BLaER1 (cell line): Measurements from ENCODE around the gene RGS9.

Experiments used
- H3K27ac ChIP-seq: shearing (Covaris generic); formaldehyde crosslinking; 2 replicates; pipeline ENCODE4 v1.8.1; 2022
- H3K27me3 ChIP-seq: shearing (Covaris generic); formaldehyde crosslinking; 2 replicates; pipeline ENCODE4 v1.8.1; 2022
- H3K36me3 ChIP-seq: shearing (Covaris generic); formaldehyde crosslinking; 2 replicates; pipeline ENCODE4 v1.8.1; 2022
- H3K4me1 ChIP-seq: shearing (Covaris generic); formaldehyde crosslinking; 2 replicates; pipeline ENCODE4 v1.8.1; 2022
- H3K4me2 ChIP-seq: shearing (Covaris generic); formaldehyde crosslinking; 2 replicates; pipeline ENCODE4 v1.8.1; 2022
- H3K4me3 ChIP-seq: shearing (Covaris generic); formaldehyde crosslinking; 2 replicates; pipeline ENCODE4 v1.8.1; 2022
- H3K9ac ChIP-seq: shearing (Covaris generic); formaldehyde crosslinking; 2 replicates; pipeline ENCODE4 v1.8.1; 2022
- H3K9me3 ChIP-seq: shearing (Covaris generic); formaldehyde crosslinking; 2 replicates; pipeline ENCODE4 v1.8.1; 2022
- H4K20me1 ChIP-seq: shearing (Covaris generic); formaldehyde crosslinking; 2 replicates; pipeline ENCODE4 v1.8.1; 2022
- Cebpa-rat ChIP-seq: shearing (Covaris generic); IDR thresholded peaks from 2 replicates; pipeline ENCODE4 v1.8.1; 2022

Gene RGS9

GRCh38 chr17:65249774-65250173, 112.6 kb downstream of the RGS9 start:
- no peak for TF ChIP-seq Cebpa-rat

GRCh38 chr17:65254166-65254565, 117.0 kb downstream of the RGS9 start:
- H3K4me2 ChIP-seq: no peak overlapping the region
- H3K9ac ChIP-seq: no peak overlapping the region
- H3K4me3 ChIP-seq: no peak overlapping the region
- no peak overlapping the region for H3K27ac ChIP-seq
- no peaks in the 10 kb centered on the region for H3K4me1 ChIP-seq
- H3K9me3 ChIP-seq: peaks cover 10% of the 10 kb centered on the region; the same call in 1 of the 2 replicates
- H3K36me3 ChIP-seq: no peaks in the 10 kb centered on the region
- H4K20me1 ChIP-seq: no peaks in the 10 kb centered on the region
- H3K27me3 ChIP-seq: no peaks in the 10 kb centered on the region
- TF ChIP-seq Cebpa-rat: no peak

More at GRCh38 chr17:65249774-65250173, 112.6 kb downstream of the RGS9 start:
- H4K20me1 ChIP-seq: no peaks in the 10 kb centered on the region
- no peaks in the 10 kb centered on the region for H3K36me3 ChIP-seq
- H3K4me2 ChIP-seq: no peak overlapping the region
- no peaks in the 10 kb centered on the region for H3K9me3 ChIP-seq
- H3K4me1 ChIP-seq: no peaks in the 10 kb centered on the region
- H3K9ac ChIP-seq: no peak overlapping the region
- H3K27ac ChIP-seq: no peak overlapping the region
- H3K27me3 ChIP-seq: no peaks in the 10 kb centered on the region
- no peak overlapping the region for H3K4me3 ChIP-seq

DNA sequence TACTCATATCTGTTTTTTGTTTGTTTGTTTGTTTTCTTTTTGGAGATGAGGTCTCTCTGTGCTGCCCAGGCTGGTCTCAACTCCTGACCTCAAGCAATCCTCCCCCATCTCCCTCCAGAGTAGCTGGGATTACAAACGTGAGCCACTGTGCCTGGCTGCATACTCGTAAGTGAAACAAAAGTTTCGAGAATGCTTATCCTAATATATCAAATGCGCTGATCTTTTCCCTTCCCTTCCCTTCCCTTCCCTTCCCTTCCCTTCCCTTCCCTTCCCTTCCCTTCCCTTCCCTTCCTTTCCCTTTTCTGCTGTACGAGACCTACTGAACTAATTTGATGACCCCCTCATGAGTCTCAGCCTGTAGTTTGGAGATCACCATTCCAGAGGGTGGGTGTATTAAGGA, 122.1 kb downstream of the RGS9 start:
- Histone ChIP-seq H3K4me2 (no peak overlapping the region), H3K27ac (no peak overlapping the region), H3K9ac (no peak overlapping the region), H3K27me3 (no peaks in the 10 kb centered on the region), H3K36me3 (no peaks in the 10 kb centered on the region), H4K20me1 (no peaks in the 10 kb centered on the region), H3K9me3 (peaks cover 10% of the 10 kb centered on the region; the same call in 1 of the 2 replicates), H3K4me1 (peaks cover 14% of the 10 kb centered on the region), H3K4me3 (no peak overlapping the region)
- TF ChIP-seq Cebpa-rat: no peak

- H3K36me3 ChIP-seq: no peaks in the 10 kb centered on the region
Observed at GRCh38 chr17:65259696-65260485, 122.7 kb downstream of the RGS9 start.

DNA sequence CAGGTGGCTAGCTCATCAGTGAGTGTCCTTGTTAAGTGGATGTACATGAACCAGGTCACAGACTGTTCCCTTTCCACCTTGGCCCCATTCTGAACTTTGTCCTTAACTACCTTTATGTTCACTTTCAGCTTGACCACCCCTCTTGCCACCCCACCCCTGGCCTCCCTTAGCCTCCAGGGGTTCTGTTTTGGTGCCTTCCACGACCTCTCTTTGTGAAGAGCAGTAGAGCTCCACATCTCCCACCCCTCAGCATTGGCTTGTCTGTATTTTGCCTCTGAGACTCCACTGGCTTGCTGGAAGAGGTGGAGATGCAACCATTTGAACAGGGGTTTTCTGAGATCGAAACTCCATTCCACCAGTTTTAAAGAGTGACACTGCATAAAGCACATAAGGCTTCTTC, 123.5 kb downstream of the RGS9 start:
- H3K36me3 ChIP-seq: no peaks in the 10 kb centered on the region
- no peaks in the 10 kb centered on the region for H4K20me1 ChIP-seq
- peaks cover 20% of the 10 kb centered on the region for H3K4me1 ChIP-seq
- no peak overlapping the region for H3K4me2 ChIP-seq
- H3K4me3 ChIP-seq: no peak overlapping the region
- H3K9ac ChIP-seq: no peak overlapping the region
- peaks cover 9% of the 10 kb centered on the region; the same call in 1 of the 2 replicates for H3K9me3 ChIP-seq
- H3K27me3 ChIP-seq: no peaks in the 10 kb centered on the region
- no peak overlapping the region for H3K27ac ChIP-seq
- no peak for TF ChIP-seq Cebpa-rat

More at GRCh38 chr17:65259696-65260485, 122.7 kb downstream of the RGS9 start:
- Histone ChIP-seq H3K9me3 (peaks cover 10% of the 10 kb centered on the region; the same call in 1 of the 2 replicates), H3K27me3 (no peaks in the 10 kb centered on the region), H3K4me1 (peaks cover 14% of the 10 kb centered on the region), H4K20me1 (no peaks in the 10 kb centered on the region), H3K4me3 (no peak overlapping the region), H3K9ac (no peak overlapping the region), H3K27ac (no peak overlapping the region), H3K4me2 (no peak overlapping the region)
- TF ChIP-seq Cebpa-rat: no peak

DNA sequence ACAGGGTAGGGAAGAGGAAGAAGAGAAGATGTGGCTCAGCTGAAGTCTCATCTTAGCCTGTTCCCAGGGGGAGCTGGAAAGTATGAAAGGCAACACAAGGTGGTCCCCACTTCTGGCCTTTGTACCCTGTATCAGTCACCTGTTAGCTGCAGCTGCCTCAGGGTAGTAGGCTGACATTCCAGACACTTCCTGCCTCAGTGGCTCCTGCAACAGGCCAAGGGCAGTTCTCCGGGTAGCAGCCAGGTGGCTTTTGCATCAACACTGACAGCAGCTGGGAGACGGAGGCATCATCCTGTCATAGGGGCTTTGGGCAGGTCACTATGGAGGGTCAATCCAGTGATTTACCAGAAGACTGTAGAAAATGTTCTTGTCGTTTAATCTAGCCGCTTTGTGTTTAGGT, 124.0 kb downstream of the RGS9 start:
- H3K36me3 ChIP-seq: no peaks in the 10 kb centered on the region
- no peak overlapping the region for H3K27ac ChIP-seq
- H4K20me1 ChIP-seq: no peaks in the 10 kb centered on the region
- no peak overlapping the region for H3K4me3 ChIP-seq
- TF ChIP-seq Cebpa-rat: no peak
- H3K4me1 ChIP-seq: peaks cover 23% of the 10 kb centered on the region
- no peaks in the 10 kb centered on the region for H3K27me3 ChIP-seq
- no peak overlapping the region for H3K9ac ChIP-seq
- no peak overlapping the region for H3K4me2 ChIP-seq
- peaks cover 8% of the 10 kb centered on the region; the same call in 1 of the 2 replicates for H3K9me3 ChIP-seq

DNA sequence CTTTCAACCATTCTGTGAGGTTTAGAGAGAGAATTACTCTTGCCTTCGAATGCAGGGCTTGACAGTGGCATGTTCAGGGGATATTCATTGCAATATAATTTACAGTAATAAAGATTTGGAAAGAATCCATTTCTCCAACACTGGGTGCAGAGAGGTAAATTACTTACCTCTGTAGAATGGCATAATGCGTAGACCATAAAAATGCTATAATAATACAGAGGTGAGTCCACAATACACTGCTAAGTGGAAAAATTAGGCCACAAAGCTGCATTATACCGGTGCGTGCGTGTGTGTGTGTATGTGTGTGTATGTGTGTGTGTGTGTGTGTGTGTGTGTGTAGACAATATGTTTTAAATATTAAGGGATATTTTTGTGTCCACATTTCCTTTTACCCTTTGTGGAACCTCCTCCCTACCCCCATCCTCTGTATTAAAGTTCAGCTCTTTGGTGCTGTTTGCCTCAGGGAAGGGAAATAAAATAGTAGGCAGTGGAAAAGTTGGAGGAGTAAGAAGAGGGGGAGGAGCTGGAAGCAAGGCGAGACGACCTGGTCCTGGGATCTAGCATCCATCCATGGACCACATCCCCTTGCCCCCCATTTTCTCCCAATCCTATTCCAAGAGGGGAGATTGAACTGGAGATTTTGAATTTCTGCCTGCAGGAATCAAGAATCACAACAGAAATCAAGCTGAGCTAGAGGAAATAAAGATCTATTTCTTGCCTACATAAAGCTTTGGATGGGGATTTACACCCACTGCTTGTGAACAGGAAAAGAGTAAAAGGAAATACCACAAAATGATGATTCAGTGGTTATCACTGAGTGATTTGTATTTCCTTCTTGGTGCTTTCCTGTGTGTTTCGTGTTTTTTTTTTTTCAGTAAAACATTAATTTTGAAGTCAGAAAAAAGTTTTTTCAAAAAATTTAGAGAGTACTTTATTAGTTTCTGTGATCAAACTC, 124.8 kb downstream of the RGS9 start:
- Histone ChIP-seq H3K9me3 (peaks cover 5% of the 10 kb centered on the region; the same call in 1 of the 2 replicates), H3K4me1 (peaks cover 23% of the 10 kb centered on the region), H3K4me2 (peak overlapping the region; percentile 73), H4K20me1 (no peaks in the 10 kb centered on the region), H3K4me3 (no peak overlapping the region), H3K27ac (0 out of 2 replicates have a peak overlapping the region, but pooled peaks have one; percentile 32), H3K9ac (no peak overlapping the region), H3K36me3 (no peaks in the 10 kb centered on the region), H3K27me3 (no peaks in the 10 kb centered on the region)
- no peak for TF ChIP-seq Cebpa-rat

GRCh38 chr17:65265276-65265675, 128.1 kb downstream of the RGS9 start:
- H3K4me2 ChIP-seq: no peak overlapping the region
- H3K36me3 ChIP-seq: no peaks in the 10 kb centered on the region
- peaks cover 5% of the 10 kb centered on the region; the same call in 1 of the 2 replicates for H3K9me3 ChIP-seq
- TF ChIP-seq Cebpa-rat: no peak
- H3K27me3 ChIP-seq: no peaks in the 10 kb centered on the region
- peaks cover 23% of the 10 kb centered on the region for H3K4me1 ChIP-seq
- H3K9ac ChIP-seq: no peak overlapping the region
- no peak overlapping the region for H3K4me3 ChIP-seq
- no peak overlapping the region for H3K27ac ChIP-seq
- H4K20me1 ChIP-seq: no peaks in the 10 kb centered on the region

GRCh38 chr17:65268832-65269231, 131.7 kb downstream of the RGS9 start:
- Histone ChIP-seq H3K27me3 (no peaks in the 10 kb centered on the region), H3K9me3 (peaks cover 5% of the 10 kb centered on the region; the same call in 1 of the 2 replicates), H3K9ac (no peak overlapping the region), H3K4me2 (no peak overlapping the region), H3K4me1 (peaks cover 10% of the 10 kb centered on the region), H3K27ac (no peak overlapping the region), H3K36me3 (no peaks in the 10 kb centered on the region), H4K20me1 (no peaks in the 10 kb centered on the region), H3K4me3 (no peak overlapping the region)
- no peak for TF ChIP-seq Cebpa-rat
